Activated T-helper 1 cell treated with anti-CD3 and anti-CD28 coated beads, Interleukin-12 subunit alpha, Interleukin-12 subunit beta, Interleukin-2, Interleukin-4 antibody, amounts not matched to agents 30 ng/mL and 10 ng/mL and 1 ng/mL, durations not matched to agents 14 hours and 24 hours and 36 hours (primary cell): ENCODE measurements around the gene DSCAML1. TPM values are rescaled to one million over a fixed set of nuclear protein-coding genes. Genes with fewer than 3 reads are reported as not detected.

Experiments used
- DNase-seq: peaks from one replicate; pipeline ENCODE4 v3.0.0; 2021; ENCODE audit warnings: low spot score
- H3K27ac Mint-ChIP-seq: one replicate; pipeline ENCODE4 v1.8.0; 2021; ENCODE audit warnings: mild to moderate bottlenecking, mixed read lengths
- H3K27me3 Mint-ChIP-seq: one replicate; pipeline ENCODE4 v1.8.0; 2022; ENCODE audit warnings: mild to moderate bottlenecking, moderate library complexity, mixed read lengths; ENCODE audit not compliant: insufficient read depth
- H3K36me3 Mint-ChIP-seq: one replicate; pipeline ENCODE4 v1.8.0; 2021; ENCODE audit warnings: low read depth, mixed read lengths
- H3K4me1 Mint-ChIP-seq: one replicate; pipeline ENCODE4 v1.8.0; 2021; ENCODE audit warnings: low read depth, mixed read lengths
- H3K4me3 Mint-ChIP-seq: one replicate; pipeline ENCODE4 v1.8.0; 2021; ENCODE audit warnings: mild to moderate bottlenecking, moderate library complexity, mixed read lengths
- H3K9me3 Mint-ChIP-seq: one replicate; pipeline ENCODE4 v1.8.0; 2021; ENCODE audit warnings: mixed read lengths
- intact Hi-C: fragments of 100-400 bp; cut with micrococcal nuclease; formaldehyde crosslinking; loops from one replicate; pipeline ENCODE4 v1.15.1; 2024
- total RNA-seq: library from RNA; stranded (reverse); gene quantifications from 2 replicates; pipeline ENCODE4 v1.2.3, GENCODE V29; 2022

Gene DSCAML1
- total RNA-seq, 1 donor from 2014 or later: not detected

- no peak for DNase-seq
- Mint-ChIP-seq H3K27me3 (peaks cover 2% of the 10 kb centered on the region), H3K9me3 (no peaks in the 10 kb centered on the region), H3K27ac (no peak overlapping the region), H3K4me1 (no peaks in the 10 kb centered on the region), H3K4me3 (no peak overlapping the region), H3K36me3 (no peaks in the 10 kb centered on the region)
- intact Hi-C loops: no loop called here
Observed at GRCh38 chr11:117518455-117518854, 278.6 kb downstream of the DSCAML1 start.

DNA sequence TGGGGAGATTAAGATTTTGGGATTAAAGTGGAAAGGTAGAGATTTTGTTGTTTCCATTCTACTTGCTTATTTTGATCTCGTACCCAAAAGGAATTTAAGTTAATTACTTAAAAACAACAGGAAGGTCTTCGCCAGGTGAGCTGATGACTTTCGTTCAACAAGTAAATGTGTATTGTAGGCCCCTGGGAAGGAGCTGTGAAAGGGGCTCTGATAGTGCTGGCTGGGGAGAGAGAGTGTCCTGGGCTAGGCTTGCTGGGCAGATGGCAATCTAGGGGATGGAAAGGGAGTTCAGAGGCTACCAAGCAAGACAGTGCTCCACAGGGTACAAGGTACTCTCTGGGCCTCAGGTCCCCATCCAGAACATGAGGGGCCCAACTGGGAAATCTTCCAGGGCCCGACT is 279.9 kb downstream of the DSCAML1 start:
- no peak overlapping the region for H3K4me3 Mint-ChIP-seq
- H3K27ac Mint-ChIP-seq: no peak overlapping the region
- no peaks in the 10 kb centered on the region for H3K36me3 Mint-ChIP-seq
- no peaks in the 10 kb centered on the region for H3K4me1 Mint-ChIP-seq
- DNase-seq: no peak
- no peaks in the 10 kb centered on the region for H3K9me3 Mint-ChIP-seq
- H3K27me3 Mint-ChIP-seq: peaks cover 2% of the 10 kb centered on the region
- intact Hi-C loops: no loop called here

GRCh38 chr11:117515892-117516787 is 280.9 kb downstream of the DSCAML1 start:
- Mint-ChIP-seq H3K9me3 (no peaks in the 10 kb centered on the region), H3K4me1 (no peaks in the 10 kb centered on the region), H3K4me3 (no peak overlapping the region), H3K27me3 (peaks cover 1% of the 10 kb centered on the region), H3K36me3 (no peaks in the 10 kb centered on the region), H3K27ac (no peak overlapping the region)
- intact Hi-C loops: no loop called here
- no peak for DNase-seq

DNA sequence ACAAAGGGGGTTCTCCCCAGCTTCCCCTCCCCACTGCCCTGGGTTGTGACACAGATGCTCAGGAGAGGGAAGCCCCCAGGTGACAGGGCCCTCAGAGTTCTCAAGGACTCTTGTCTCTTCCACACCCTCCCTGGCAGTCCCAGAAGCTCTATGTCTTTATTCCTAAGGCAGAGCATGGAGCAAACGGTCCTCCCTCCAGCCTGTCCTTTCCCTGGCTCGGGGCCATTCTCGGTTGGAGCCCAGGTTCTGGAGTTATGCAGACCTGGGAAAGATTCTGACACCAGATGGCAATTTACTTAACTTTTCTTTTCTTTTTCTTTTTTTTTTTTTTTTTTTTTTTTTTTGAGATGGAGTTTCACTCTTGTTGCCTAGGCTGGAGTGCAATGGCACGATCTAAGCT is 282.8 kb downstream of the DSCAML1 start:
- Mint-ChIP-seq H3K27ac (no peak overlapping the region), H3K4me1 (no peaks in the 10 kb centered on the region), H3K4me3 (no peak overlapping the region), H3K9me3 (no peaks in the 10 kb centered on the region), H3K27me3 (no peaks in the 10 kb centered on the region), H3K36me3 (no peaks in the 10 kb centered on the region)
- no peak for DNase-seq
- intact Hi-C loops: no loop called here

DNA sequence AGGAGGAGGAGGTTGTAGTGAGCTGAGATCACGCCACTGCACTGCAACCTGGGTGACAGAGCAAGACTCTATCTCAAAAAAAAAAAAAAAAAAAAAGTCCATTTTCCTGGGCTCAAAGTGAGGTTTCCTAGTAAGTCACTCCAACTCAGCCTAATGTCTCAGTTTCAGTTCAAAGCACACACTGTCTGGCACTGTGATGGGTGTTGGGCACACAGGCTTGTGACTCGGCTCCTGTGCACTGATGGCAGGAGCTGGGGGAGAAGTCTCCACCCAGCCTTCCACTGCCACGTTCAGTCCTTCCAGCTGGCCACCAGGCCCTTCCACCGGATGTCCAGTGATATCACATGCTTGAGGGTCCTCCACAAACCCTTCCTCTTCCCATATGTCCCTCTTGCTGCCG is 283.4 kb downstream of the DSCAML1 start:
- H3K9me3 Mint-ChIP-seq: no peaks in the 10 kb centered on the region
- peaks cover under 1% of the 10 kb centered on the region for H3K27me3 Mint-ChIP-seq
- no peak overlapping the region for H3K4me3 Mint-ChIP-seq
- intact Hi-C loops: no loop called here
- DNase-seq: no peak
- no peak overlapping the region for H3K27ac Mint-ChIP-seq
- H3K4me1 Mint-ChIP-seq: no peaks in the 10 kb centered on the region
- no peaks in the 10 kb centered on the region for H3K36me3 Mint-ChIP-seq

DNA sequence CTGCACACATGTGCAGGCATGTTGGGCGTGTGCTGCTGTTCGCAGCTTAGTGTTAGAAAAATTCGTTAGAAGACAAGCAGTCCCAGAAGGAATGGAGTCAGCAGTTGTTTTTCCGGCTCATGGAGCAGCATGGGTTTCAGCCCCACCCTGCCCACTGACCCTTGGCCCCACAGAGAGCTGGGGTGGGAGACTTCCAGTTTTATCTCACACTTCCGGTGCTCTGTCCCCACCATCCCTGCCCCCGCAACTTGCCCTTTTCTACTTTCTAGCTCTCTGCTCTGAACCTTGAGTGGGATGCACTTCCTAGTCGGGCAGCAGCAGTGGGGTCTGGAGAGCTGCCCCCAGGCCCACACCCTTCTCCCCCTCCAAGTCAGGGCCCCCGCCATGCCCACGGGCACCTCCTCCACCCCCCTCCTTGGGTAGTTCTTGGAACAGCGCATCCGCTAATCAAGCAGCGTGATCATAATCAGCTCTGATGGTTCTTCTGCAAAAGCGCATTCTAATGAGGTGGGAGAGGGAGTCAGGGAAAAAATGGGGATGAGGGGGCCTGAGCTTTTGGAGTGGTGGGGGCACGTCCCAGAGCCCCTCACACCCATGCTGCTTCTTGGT is 285.0 kb downstream of the DSCAML1 start:
- DNase-seq: no peak
- H3K9me3 Mint-ChIP-seq: no peaks in the 10 kb centered on the region
- H3K4me3 Mint-ChIP-seq: no peak overlapping the region
- H3K36me3 Mint-ChIP-seq: no peaks in the 10 kb centered on the region
- intact Hi-C loops: no loop called here
- peaks cover 2% of the 10 kb centered on the region for H3K27me3 Mint-ChIP-seq
- H3K4me1 Mint-ChIP-seq: no peaks in the 10 kb centered on the region
- H3K27ac Mint-ChIP-seq: no peak overlapping the region

GRCh38 chr11:117511483-117511930 is 285.5 kb downstream of the DSCAML1 start:
- Mint-ChIP-seq H3K4me3 (no peak overlapping the region), H3K36me3 (no peaks in the 10 kb centered on the region)
- intact Hi-C loops: no loop called here

DNA sequence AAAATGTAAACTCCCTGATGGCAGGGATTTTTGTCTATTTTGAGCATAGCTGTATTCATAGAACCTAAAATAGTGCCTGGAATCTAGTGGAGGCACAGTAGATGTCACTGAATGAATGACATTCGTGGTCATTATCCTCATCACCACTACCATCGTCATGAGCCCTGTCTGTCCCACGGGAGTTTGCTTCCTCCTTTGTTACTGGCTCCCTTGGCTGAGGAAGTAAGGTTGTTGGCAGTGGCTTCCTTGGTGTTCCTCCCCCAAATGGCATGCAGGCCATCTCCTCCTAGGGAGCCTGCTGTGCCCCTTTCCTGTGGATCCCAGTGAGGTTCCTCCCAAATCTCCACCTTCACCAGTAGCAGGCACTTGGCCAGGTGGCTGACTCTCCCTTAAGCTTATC is 286.4 kb downstream of the DSCAML1 start:
- H3K27me3 Mint-ChIP-seq: peaks cover 2% of the 10 kb centered on the region
- no peaks in the 10 kb centered on the region for H3K36me3 Mint-ChIP-seq
- H3K4me3 Mint-ChIP-seq: no peak overlapping the region
- H3K9me3 Mint-ChIP-seq: no peaks in the 10 kb centered on the region
- DNase-seq: no peak
- no peaks in the 10 kb centered on the region for H3K4me1 Mint-ChIP-seq
- no peak overlapping the region for H3K27ac Mint-ChIP-seq
- intact Hi-C loops: no loop called here

More at GRCh38 chr11:117511483-117511930, 285.5 kb downstream of the DSCAML1 start:
- H3K27ac Mint-ChIP-seq: no peak overlapping the region
- peaks cover 2% of the 10 kb centered on the region for H3K27me3 Mint-ChIP-seq
- no peaks in the 10 kb centered on the region for H3K4me1 Mint-ChIP-seq
- no peaks in the 10 kb centered on the region for H3K9me3 Mint-ChIP-seq
- DNase-seq: no peak

GRCh38 chr11:117509543-117509942 is 287.5 kb downstream of the DSCAML1 start:
- H3K27ac Mint-ChIP-seq: no peak overlapping the region
- no peaks in the 10 kb centered on the region for H3K9me3 Mint-ChIP-seq
- no peak for DNase-seq
- H3K4me1 Mint-ChIP-seq: no peaks in the 10 kb centered on the region
- peaks cover 2% of the 10 kb centered on the region for H3K27me3 Mint-ChIP-seq
- H3K36me3 Mint-ChIP-seq: no peaks in the 10 kb centered on the region
- no peak overlapping the region for H3K4me3 Mint-ChIP-seq
- intact Hi-C loops: no loop called here

GRCh38 chr11:117506971-117507370 is 290.0 kb downstream of the DSCAML1 start:
- Mint-ChIP-seq H3K4me3 (no peak overlapping the region), H3K27me3 (peaks cover 2% of the 10 kb centered on the region), H3K36me3 (no peaks in the 10 kb centered on the region), H3K4me1 (no peaks in the 10 kb centered on the region), H3K9me3 (no peaks in the 10 kb centered on the region), H3K27ac (no peak overlapping the region)
- intact Hi-C loops: no loop called here
- no peak for DNase-seq

DNA sequence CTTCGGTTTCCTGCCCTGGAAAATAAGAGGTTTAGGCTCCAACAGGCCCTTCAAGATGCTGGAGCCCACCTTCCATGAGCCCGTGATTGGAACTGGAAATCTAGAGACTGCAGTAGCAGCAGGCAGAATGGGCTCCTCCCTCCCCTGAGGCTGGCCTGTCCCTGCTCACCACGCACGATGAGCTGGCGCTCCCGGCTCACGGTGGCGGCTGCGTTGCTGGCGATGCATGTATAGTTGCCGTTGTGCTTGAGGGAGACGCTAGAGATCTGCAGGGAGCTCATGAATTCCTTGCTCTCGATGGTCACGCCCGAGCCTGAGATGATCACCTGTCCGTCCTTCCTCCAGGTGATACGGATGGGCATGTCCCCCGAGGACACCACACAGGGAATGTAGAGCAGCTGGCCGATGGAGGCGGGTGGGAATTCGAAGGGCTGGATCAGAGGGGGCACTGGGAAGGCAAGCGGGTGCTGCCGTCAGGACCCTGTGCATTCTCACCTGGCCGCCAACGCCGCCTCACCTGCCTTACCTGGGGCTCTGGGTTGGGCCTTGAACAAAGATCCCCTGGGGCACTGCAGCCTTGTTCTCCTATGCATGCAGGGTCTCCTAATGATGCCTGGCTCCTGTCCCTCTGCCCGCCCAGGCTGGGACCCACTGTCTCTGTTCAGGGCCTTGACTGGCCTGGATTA is 291.6 kb downstream of the DSCAML1 start:
- Mint-ChIP-seq H3K27ac (no peak overlapping the region), H3K36me3 (no peaks in the 10 kb centered on the region), H3K27me3 (peaks cover 2% of the 10 kb centered on the region), H3K9me3 (no peaks in the 10 kb centered on the region), H3K4me3 (no peak overlapping the region), H3K4me1 (no peaks in the 10 kb centered on the region)
- no peak for DNase-seq
- intact Hi-C loops: no loop called here

DNA sequence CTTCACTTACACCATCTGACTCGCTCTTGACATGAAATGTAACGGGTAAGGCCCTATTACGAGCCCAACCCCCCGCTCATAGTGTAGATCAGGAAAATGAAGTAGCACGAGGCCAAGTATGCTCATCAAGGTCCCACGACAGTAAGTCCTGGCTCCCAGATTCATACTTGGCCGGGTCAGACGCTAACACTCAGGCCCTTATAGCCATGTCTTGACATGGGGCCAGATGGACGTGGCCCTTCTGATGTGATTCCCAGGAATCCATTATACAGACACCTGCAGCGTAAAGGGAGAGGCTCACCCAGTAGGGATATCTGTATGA is 294.3 kb downstream of the DSCAML1 start:
- no peak for DNase-seq
- peaks cover 4% of the 10 kb centered on the region for H3K27me3 Mint-ChIP-seq
- H3K27ac Mint-ChIP-seq: no peak overlapping the region
- H3K9me3 Mint-ChIP-seq: no peaks in the 10 kb centered on the region
- H3K4me1 Mint-ChIP-seq: no peaks in the 10 kb centered on the region
- H3K4me3 Mint-ChIP-seq: no peak overlapping the region
- intact Hi-C loops: no loop called here
- no peaks in the 10 kb centered on the region for H3K36me3 Mint-ChIP-seq
